K562 (cell line): Measurements from ENCODE around the gene PFAS.

ENCODE experiments used
- BCOR ChIP-seq: fragments of 450-650 bp; IDR thresholded peaks from 2 replicates; pipeline ENCODE4 v1.6.1; 2016
- CTCF ChIP-seq, 3 experiments: IDR thresholded peaks in 2 of 3; conservative IDR thresholded peaks in 1 of 3; 2 replicates each; pipeline ENCODE4 v1.5.1; 2011 to 2012; ENCODE audit warnings: low read length in 3 of 3, mild to moderate bottlenecking in 3 of 3, control low read depth in 2 of 3, improper control_type of control experiment in 1 of 3, inconsistent platforms in 1 of 3, low read depth in 1 of 3, mixed read lengths in 1 of 3, moderate library complexity in 1 of 3; ENCODE audit not compliant: insufficient read depth in 2 of 3
- CXXC5 ChIP-seq: fragments of 250-450 bp; sonication (Bioruptor Pico); IDR thresholded peaks from 2 replicates; pipeline ENCODE4 v1.8.0; 2022; ENCODE audit warnings: inconsistent platforms, mild to moderate bottlenecking, moderate library complexity
- ELK1 ChIP-seq: sonication (generic); formaldehyde crosslinking; IDR thresholded peaks from 2 replicates; pipeline ENCODE4 v1.8.1; 2022; ENCODE audit warnings: missing genetic modification reagents
- HDGF ChIP-seq: fragments of 450-650 bp; IDR thresholded peaks from 2 replicates; pipeline ENCODE4 v1.6.1; 2016

GRCh38 chr17:8264320-8264719 is 15.2 kb downstream of the PFAS start:
- TF ChIP-seq CXXC5 (CRISPR knock-in tag) (no peak), HDGF (no peak), CTCF (IDR thresholded peaks at IDR 0.05 in 2 of 3, conservative IDR thresholded peaks at IDR 0.05 in 1 of 3; ENCODE audit: insufficient read depth in 2 of 3, low read depth in 1 of 3, low read length in 3 of 3) (no peak), ELK1 (CRISPR knock-in tag) (no peak), BCOR (no peak)
